ENCODE measurements around the gene TBC1D16.
"Not testable (repeated sequence)": the region's sequence is repeated elsewhere in the genome, so short reads cannot be mapped to it uniquely, and the experiment has no call there.

Gene TBC1D16

GRCh38 chr17:80002690-80003490, 32.8 kb downstream of the TBC1D16 start:
- DNase-seq (ENCODE audit: low spot score): no peak

- no peak for DNase-seq (ENCODE audit: low spot score)
Measured at GRCh38 chr17:80002070-80002641, 33.5 kb downstream of the TBC1D16 start.

- no peak for DNase-seq (ENCODE audit: low spot score)
Measured at GRCh38 chr17:80000981-80001775, 34.5 kb downstream of the TBC1D16 start.

- no peak for DNase-seq (ENCODE audit: low spot score)
Measured at GRCh38 chr17:80000136-80000535, 35.5 kb downstream of the TBC1D16 start.

- DNase-seq (ENCODE audit: low spot score): peak; percentile 85
Measured at GRCh38 chr17:79997011-79997660, 38.5 kb downstream of the TBC1D16 start.

- DNase-seq (ENCODE audit: low spot score): no peak
Measured at GRCh38 chr17:79996291-79996690, 39.4 kb downstream of the TBC1D16 start.

- DNase-seq (ENCODE audit: low spot score): no peak
Measured at GRCh38 chr17:79995696-79996095, 40.0 kb downstream of the TBC1D16 start.

GRCh38 chr17:79994602-79995001, 41.1 kb downstream of the TBC1D16 start:
- no peak for DNase-seq (ENCODE audit: low spot score)

GRCh38 chr17:79994228-79994569, 41.5 kb downstream of the TBC1D16 start:
- not testable (repeated sequence) for DNase-seq (ENCODE audit: low spot score)

GRCh38 chr17:79993390-79994227, 42.1 kb downstream of the TBC1D16 start:
- DNase-seq (ENCODE audit: low spot score): peak; percentile 83

GRCh38 chr17:79992649-79993389, 42.9 kb downstream of the TBC1D16 start:
- DNase-seq (ENCODE audit: low spot score): no peak

- DNase-seq (ENCODE audit: low spot score): no peak
Measured at GRCh38 chr17:79991924-79992648, 43.6 kb downstream of the TBC1D16 start.

- peak; percentile 77 for DNase-seq (ENCODE audit: low spot score)
Measured at GRCh38 chr17:79991140-79991923, 44.3 kb downstream of the TBC1D16 start.

GRCh38 chr17:79990704-79991103, 45.0 kb downstream of the TBC1D16 start:
- DNase-seq (ENCODE audit: low spot score): no peak

- DNase-seq (ENCODE audit: low spot score): no peak
Measured at GRCh38 chr17:79990051-79990592, 45.5 kb downstream of the TBC1D16 start.

GRCh38 chr17:79989106-79989835, 46.4 kb downstream of the TBC1D16 start:
- no peak for DNase-seq (ENCODE audit: low spot score)

- no peak for DNase-seq (ENCODE audit: low spot score)
Measured at GRCh38 chr17:79988185-79988971, 47.3 kb downstream of the TBC1D16 start.

- no peak for DNase-seq (ENCODE audit: low spot score)
Measured at GRCh38 chr17:79987935-79988184, 47.8 kb downstream of the TBC1D16 start.
